Caco-2 (cell line): ENCODE data around the gene NRP1. TPM values are rescaled to one million over a fixed set of nuclear protein-coding genes. Genes with fewer than 3 reads are reported as not detected.

Source experiments
- BruUV-seq: library from RNA; stranded (reverse); fragments of 400-500 nt; replicated peaks from 2 replicates; lab custom pipeline; 2021; lab: Mats Ljungman, UMichigan
- CTCF ChIA-PET: fragments of 300-600 bp; sonication (Branson Sonifier 250); formaldehyde crosslinking; loops from one replicate; lab custom pipeline; 2022; ENCODE audit warnings: antibody characterized with exemption; lab: Charles Lee
- POLR2A ChIA-PET: fragments of 300-600 bp; sonication (Branson Sonifier 250); formaldehyde crosslinking; loops from one replicate; lab custom pipeline; 2022; ENCODE audit warnings: antibody characterized with exemption; lab: Charles Lee
- DNase-seq, 2 experiments: peaks; one replicate each; pipeline versions ENCODE4 v3.0.0 to v3.0.0-alpha.2; 2020 to 2022
- H3K27me3 ChIP-seq: replicated peaks from 2 replicates; pipeline ENCODE4 v1.6.0; 2011; ENCODE audit warnings: low read length; ENCODE audit not compliant: control insufficient read depth, insufficient read depth
- H3K36me3 ChIP-seq: 2 replicates; pipeline ENCODE4 v1.5.1; 2011; ENCODE audit warnings: low read length; ENCODE audit not compliant: control insufficient read depth, insufficient read depth
- H3K4me1 ChIP-seq: fragments of 250-450 bp; sonication (Bioruptor Pico); 2 replicates; pipeline ENCODE4 v1.5.1; 2020; ENCODE audit warnings: mild to moderate bottlenecking
- H3K4me3 ChIP-seq: 2 replicates; pipeline ENCODE4 v1.5.1; 2011; ENCODE audit warnings: low read depth, mild to moderate bottlenecking, control low read depth, low read length
- H3K9me3 ChIP-seq: fragments of 250-450 bp; sonication (Bioruptor Pico); 2 replicates; pipeline ENCODE4 v1.5.1; 2020; ENCODE audit warnings: mild to moderate bottlenecking, moderate library complexity
- H3K27ac Mint-ChIP-seq: one replicate; pipeline ENCODE4 v1.8.0; 2022; ENCODE audit warnings: mixed read lengths; ENCODE audit not compliant: unreplicated experiment
- H3K27me3 Mint-ChIP-seq: one replicate; pipeline ENCODE4 v1.8.0; 2022; ENCODE audit warnings: mixed read lengths; ENCODE audit not compliant: insufficient read depth, unreplicated experiment
- H3K36me3 Mint-ChIP-seq: one replicate; pipeline ENCODE4 v1.8.0; 2022; ENCODE audit warnings: mild to moderate bottlenecking, mixed read lengths; ENCODE audit not compliant: insufficient read depth, unreplicated experiment
- H3K4me1 Mint-ChIP-seq: one replicate; pipeline ENCODE4 v1.8.0; 2022; ENCODE audit warnings: low read depth, mixed read lengths; ENCODE audit not compliant: unreplicated experiment
- H3K4me3 Mint-ChIP-seq: one replicate; pipeline ENCODE4 v1.8.0; 2022; ENCODE audit warnings: mild to moderate bottlenecking, moderate library complexity, mixed read lengths; ENCODE audit not compliant: unreplicated experiment
- H3K9me3 Mint-ChIP-seq: one replicate; pipeline ENCODE4 v1.8.0; 2022; ENCODE audit warnings: mixed read lengths; ENCODE audit not compliant: unreplicated experiment
- intact Hi-C: fragments of 100-400 bp; cut with micrococcal nuclease; formaldehyde crosslinking; loops from one replicate; pipeline ENCODE4 v1.10.0; 2022; ENCODE audit not compliant: unreplicated experiment
- total RNA-seq: library from RNA; stranded (reverse); gene quantifications from 2 replicates; pipeline ENCODE4 v1.2.3, GENCODE V29; 2022
- TF ChIP-seq, protein P1 (sequence below), 2 experiments: fragments of 200-600 bp in 1 of 2; IDR thresholded peaks; 1 replicate in 1 of 2; 2 replicates in 1 of 2; pipeline versions ENCODE4 v1.5.1 to v1.8.0; 2011 to 2022; ENCODE audit warnings: antibody characterized with exemption in 1 of 2, control low read depth in 1 of 2, inconsistent platforms in 1 of 2, low read depth in 1 of 2, low read length in 1 of 2, mild to moderate bottlenecking in 1 of 2, moderate library complexity in 1 of 2; ENCODE audit not compliant: insufficient read depth in 1 of 2, severe bottlenecking in 1 of 2, unreplicated experiment in 1 of 2

Gene NRP1
- total RNA-seq, 1 experiment from 2014 or later: 123 TPM

DNA sequence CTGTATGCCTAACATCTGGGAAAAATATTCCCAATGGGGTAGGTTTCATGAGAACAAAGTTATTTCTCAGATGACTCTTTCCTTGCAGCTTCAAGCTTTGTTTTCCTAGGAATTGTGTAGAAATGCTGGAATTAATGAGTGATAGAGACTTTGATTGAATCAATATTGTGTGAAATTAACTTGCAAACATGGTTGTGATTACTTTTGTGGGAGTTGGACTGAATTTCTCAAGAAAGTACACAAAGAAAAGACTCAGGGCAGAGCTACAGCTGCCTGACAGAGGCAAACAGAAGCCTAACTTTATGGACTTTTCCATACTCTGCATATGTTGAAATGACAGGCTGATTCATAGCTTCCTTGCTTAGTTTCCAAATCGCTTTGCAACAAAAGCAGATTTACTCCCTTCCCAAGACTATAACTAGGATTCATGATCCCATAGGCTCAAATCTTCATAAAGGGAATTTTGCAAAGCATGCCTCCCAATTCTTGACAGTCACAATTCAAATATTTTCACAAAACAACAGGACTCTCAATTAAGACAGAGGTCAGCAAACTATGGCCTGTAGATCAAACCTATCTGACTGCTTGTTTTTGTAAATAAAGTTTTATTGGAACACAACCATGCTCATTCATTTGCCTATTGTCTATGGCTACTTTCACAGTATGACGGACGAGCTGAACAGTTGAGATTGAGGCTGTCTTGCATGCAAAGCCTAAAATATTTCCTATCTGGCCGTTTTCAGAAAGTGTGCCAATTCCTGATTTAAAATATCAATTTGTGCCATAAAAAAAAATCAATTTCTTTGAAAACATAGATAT lies 27.6 kb downstream of the NRP1 start:
- intact Hi-C loops: loop anchor here (1.0 kb wide), 1 partner anchor 16 kb away; no protein-coding TSS in a partner anchor
- TF ChIP-seq, protein P1, sequence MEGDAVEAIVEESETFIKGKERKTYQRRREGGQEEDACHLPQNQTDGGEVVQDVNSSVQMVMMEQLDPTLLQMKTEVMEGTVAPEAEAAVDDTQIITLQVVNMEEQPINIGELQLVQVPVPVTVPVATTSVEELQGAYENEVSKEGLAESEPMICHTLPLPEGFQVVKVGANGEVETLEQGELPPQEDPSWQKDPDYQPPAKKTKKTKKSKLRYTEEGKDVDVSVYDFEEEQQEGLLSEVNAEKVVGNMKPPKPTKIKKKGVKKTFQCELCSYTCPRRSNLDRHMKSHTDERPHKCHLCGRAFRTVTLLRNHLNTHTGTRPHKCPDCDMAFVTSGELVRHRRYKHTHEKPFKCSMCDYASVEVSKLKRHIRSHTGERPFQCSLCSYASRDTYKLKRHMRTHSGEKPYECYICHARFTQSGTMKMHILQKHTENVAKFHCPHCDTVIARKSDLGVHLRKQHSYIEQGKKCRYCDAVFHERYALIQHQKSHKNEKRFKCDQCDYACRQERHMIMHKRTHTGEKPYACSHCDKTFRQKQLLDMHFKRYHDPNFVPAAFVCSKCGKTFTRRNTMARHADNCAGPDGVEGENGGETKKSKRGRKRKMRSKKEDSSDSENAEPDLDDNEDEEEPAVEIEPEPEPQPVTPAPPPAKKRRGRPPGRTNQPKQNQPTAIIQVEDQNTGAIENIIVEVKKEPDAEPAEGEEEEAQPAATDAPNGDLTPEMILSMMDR (IDR thresholded peaks at IDR 0.05; ENCODE audit: insufficient read depth in 1 of 2, low read depth in 1 of 2, low read length in 1 of 2, severe bottlenecking in 1 of 2, unreplicated experiment in 1 of 2): no peak
- peaks cover 37% of the 10 kb centered on the region for H3K4me1 Mint-ChIP-seq
- Histone ChIP-seq H3K9me3 (no peaks in the 10 kb centered on the region), H3K36me3 (peaks cover 2% of the 10 kb centered on the region; the same call in 1 of the 2 replicates), H3K4me3 (no peak overlapping the region), H3K4me1 (peaks cover 27% of the 10 kb centered on the region), H3K27me3 (no peaks in the 10 kb centered on the region)
- no TSS peak for BruUV-seq
- POLR2A ChIA-PET: interaction anchor here (0.5 kb wide), 1 partner anchor 57 kb away, joined by 3 read pairs; no protein-coding TSS in a partner anchor
- no peaks in the 10 kb centered on the region for H3K27me3 Mint-ChIP-seq
- peaks cover 60% of the 10 kb centered on the region for H3K36me3 Mint-ChIP-seq
- H3K27ac Mint-ChIP-seq: peak overlapping the region; percentile 35
- CTCF ChIA-PET: no interaction called here
- peak in 1 of 2 experiments; percentile 47 for DNase-seq
- H3K4me3 Mint-ChIP-seq: no peak overlapping the region
- H3K9me3 Mint-ChIP-seq: no peaks in the 10 kb centered on the region

DNA sequence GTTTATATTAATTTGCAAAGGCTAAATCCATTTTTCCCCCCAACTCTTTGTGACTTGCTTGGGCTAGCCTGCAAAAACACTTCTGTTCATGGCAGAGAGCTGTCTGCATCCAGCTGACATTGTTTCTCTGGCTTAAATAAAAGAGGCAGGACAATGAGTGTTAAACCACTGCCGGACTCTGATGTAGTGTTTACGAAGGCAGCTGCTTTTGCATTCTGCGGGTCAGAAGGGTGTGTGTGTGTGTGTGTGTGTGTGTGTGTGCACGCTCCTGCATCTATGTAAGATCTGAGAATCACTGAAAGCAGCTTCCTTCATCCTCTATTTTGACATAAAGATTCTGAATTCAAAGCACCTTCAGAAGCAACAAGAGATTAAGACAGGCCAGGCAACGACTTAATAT lies 28.3 kb downstream of the NRP1 start:
- no peak overlapping the region for H3K4me3 Mint-ChIP-seq
- H3K4me1 ChIP-seq: peaks cover 29% of the 10 kb centered on the region
- no TSS peak for BruUV-seq
- POLR2A ChIA-PET: interaction anchor here (0.5 kb wide), 1 partner anchor 57 kb away, joined by 3 read pairs; no protein-coding TSS in a partner anchor
- no peak for DNase-seq
- H3K27ac Mint-ChIP-seq: peak overlapping the region; percentile 25
- H3K4me1 Mint-ChIP-seq: peaks cover 41% of the 10 kb centered on the region
- TF ChIP-seq, protein P1 (IDR thresholded peaks at IDR 0.05; ENCODE audit: insufficient read depth in 1 of 2, low read depth in 1 of 2, low read length in 1 of 2, severe bottlenecking in 1 of 2, unreplicated experiment in 1 of 2): no peak
- H3K9me3 Mint-ChIP-seq: no peaks in the 10 kb centered on the region
- H3K36me3 Mint-ChIP-seq: peaks cover 66% of the 10 kb centered on the region
- H3K36me3 ChIP-seq: peaks cover 2% of the 10 kb centered on the region; the same call in 1 of the 2 replicates
- H3K27me3 Mint-ChIP-seq: no peaks in the 10 kb centered on the region
- intact Hi-C loops: loop anchor here (1.0 kb wide), 1 partner anchor 15 kb away; no protein-coding TSS in a partner anchor
- no peaks in the 10 kb centered on the region for H3K27me3 ChIP-seq
- no peaks in the 10 kb centered on the region for H3K9me3 ChIP-seq
- CTCF ChIA-PET: no interaction called here
- no peak overlapping the region for H3K4me3 ChIP-seq

DNA sequence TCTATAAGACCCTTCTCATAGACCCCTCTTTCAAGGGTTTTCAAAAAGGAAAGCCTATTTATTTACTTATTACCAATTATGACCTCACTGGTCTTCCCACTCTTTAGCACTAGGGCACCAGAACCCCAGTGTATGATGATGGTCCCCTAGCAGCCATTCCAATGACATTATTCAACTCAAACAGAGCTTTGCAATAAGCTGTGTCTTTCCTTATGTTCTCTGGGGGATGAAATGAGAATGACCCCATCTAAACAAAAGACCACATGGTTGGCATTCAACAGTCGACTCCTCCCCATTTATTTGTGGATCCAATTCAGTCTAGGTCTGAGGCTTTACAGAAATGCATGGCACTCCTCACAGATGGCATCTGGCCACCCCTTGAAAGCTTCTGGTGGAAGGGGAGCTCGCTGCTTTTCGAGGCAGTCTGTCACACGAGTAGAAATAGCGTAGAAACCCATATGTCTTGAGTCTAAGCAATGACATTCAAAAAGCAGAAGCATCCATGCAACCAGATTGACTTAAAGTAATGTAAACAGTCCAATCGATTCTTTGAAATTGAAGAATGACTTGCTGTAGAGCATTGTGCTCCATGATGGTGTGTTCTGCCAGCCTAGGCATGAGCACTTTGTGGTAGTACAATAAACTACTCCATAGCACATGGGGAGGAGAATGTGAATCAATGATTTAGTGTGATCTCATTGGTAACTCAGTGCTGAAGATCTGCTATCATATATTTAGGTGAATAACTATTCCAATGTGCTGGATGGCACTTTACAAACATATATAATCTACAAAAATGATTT lies 29.8 kb downstream of the NRP1 start:
- BruUV-seq: no TSS peak
- ChIA-PET CTCF (no interaction called here), POLR2A (no interaction called here)
- H3K4me1 ChIP-seq: peaks cover 40% of the 10 kb centered on the region
- intact Hi-C loops: no loop called here
- TF ChIP-seq, protein P1 (IDR thresholded peaks at IDR 0.05; ENCODE audit: insufficient read depth in 1 of 2, low read depth in 1 of 2, low read length in 1 of 2, severe bottlenecking in 1 of 2, unreplicated experiment in 1 of 2): no peak
- H3K36me3 Mint-ChIP-seq: peaks cover 64% of the 10 kb centered on the region
- H3K4me3 ChIP-seq: no peak overlapping the region
- no peaks in the 10 kb centered on the region for H3K27me3 Mint-ChIP-seq
- no peaks in the 10 kb centered on the region for H3K9me3 Mint-ChIP-seq
- no peaks in the 10 kb centered on the region for H3K36me3 ChIP-seq
- no peak overlapping the region for H3K27ac Mint-ChIP-seq
- no peaks in the 10 kb centered on the region for H3K27me3 ChIP-seq
- DNase-seq: no peak
- H3K4me3 Mint-ChIP-seq: no peak overlapping the region
- H3K4me1 Mint-ChIP-seq: peaks cover 50% of the 10 kb centered on the region
- H3K9me3 ChIP-seq: no peaks in the 10 kb centered on the region
